Measurements from ENCODE around the gene SULT4A1. TPM values are rescaled to one million over a fixed set of nuclear protein-coding genes. Genes with fewer than 3 reads are reported as not detected.

Gene SULT4A1
- total and polyA plus RNA-seq, 9 of the 15 experiments (the other 6 are each of a cell fraction or from before 2014, with no cell fraction given), result 0.03 to 0.20 (median 0.09) TPM; not detected in 3

DNA sequence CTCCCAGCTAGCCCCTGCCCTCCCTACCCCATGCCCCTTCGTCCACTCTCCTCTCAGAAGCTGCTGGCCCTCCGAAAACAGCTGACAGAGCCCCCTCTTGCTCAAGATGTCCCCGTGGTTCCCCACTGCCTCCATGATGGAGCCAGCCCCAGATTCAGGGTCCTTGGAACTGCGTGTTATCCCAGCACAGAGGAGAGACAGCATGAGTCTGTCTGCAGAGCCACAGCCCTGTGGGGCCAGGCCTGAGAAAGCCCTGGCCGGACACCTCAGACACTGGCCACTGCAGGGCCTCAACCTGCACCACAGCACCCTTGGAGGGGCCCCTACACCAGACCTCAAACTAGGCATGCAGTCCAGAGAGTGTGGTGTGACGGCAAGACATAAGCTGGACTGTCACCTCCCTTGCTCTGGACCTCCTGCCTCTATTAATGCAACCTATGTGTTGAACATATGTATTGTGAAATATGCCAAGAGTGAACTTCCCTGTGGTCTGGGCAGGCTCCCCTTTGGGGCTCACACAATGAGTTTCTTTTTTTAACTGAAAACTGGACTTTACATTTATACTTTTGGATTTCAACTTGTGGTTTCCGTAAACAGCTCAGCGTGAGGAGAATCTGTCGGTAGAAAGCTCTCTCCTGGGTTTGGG, 19.9 kb upstream of the SULT4A1 start (continued):
- TF ChIP-seq, protein P1, sequence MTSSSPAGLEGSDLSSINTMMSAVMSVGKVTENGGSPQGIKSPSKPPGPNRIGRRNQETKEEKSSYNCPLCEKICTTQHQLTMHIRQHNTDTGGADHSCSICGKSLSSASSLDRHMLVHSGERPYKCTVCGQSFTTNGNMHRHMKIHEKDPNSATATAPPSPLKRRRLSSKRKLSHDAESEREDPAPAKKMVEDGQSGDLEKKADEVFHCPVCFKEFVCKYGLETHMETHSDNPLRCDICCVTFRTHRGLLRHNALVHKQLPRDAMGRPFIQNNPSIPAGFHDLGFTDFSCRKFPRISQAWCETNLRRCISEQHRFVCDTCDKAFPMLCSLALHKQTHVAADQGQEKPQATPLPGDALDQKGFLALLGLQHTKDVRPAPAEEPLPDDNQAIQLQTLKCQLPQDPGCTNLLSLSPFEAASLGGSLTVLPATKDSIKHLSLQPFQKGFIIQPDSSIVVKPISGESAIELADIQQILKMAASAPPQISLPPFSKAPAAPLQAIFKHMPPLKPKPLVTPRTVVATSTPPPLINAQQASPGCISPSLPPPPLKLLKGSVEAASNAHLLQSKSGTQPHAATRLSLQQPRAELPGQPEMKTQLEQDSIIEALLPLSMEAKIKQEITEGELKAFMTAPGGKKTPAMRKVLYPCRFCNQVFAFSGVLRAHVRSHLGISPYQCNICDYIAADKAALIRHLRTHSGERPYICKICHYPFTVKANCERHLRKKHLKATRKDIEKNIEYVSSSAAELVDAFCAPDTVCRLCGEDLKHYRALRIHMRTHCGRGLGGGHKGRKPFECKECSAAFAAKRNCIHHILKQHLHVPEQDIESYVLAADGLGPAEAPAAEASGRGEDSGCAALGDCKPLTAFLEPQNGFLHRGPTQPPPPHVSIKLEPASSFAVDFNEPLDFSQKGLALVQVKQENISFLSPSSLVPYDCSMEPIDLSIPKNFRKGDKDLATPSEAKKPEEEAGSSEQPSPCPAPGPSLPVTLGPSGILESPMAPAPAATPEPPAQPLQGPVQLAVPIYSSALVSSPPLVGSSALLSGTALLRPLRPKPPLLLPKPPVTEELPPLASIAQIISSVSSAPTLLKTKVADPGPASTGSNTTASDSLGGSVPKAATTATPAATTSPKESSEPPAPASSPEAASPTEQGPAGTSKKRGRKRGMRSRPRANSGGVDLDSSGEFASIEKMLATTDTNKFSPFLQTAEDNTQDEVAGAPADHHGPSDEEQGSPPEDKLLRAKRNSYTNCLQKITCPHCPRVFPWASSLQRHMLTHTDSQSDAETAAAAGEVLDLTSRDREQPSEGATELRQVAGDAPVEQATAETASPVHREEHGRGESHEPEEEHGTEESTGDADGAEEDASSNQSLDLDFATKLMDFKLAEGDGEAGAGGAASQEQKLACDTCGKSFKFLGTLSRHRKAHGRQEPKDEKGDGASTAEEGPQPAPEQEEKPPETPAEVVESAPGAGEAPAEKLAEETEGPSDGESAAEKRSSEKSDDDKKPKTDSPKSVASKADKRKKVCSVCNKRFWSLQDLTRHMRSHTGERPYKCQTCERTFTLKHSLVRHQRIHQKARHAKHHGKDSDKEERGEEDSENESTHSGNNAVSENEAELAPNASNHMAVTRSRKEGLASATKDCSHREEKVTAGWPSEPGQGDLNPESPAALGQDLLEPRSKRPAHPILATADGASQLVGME (CRISPR knock-in tag; IDR thresholded peaks at IDR 0.05), result no peak
- TF ChIP-seq SP2 (IDR thresholded peaks at IDR 0.05; ENCODE audit: extremely low read depth, low read depth, low read length, poor library complexity, severe bottlenecking), result no peak
- no peak for TF ChIP-seq IRF9 (tag; IDR thresholded peaks at IDR 0.05)
- TF ChIP-seq ZKSCAN3 (CRISPR knock-in tag; IDR thresholded peaks at IDR 0.05), result no peak
- TF ChIP-seq ID3 (CRISPR knock-in tag; IDR thresholded peaks at IDR 0.05), result no peak
- TF ChIP-seq ID3 (tag; IDR thresholded peaks at IDR 0.05), result no peak
